DMS53 treated with DMSO at 0.1 percent for 48 hours (cell line): ENCODE data around the gene OCLN.
"Not testable (repeated sequence)": the region's sequence is repeated elsewhere in the genome, so short reads cannot be mapped to it uniquely, and the experiment has no call there.

Experiments used
- DNase-seq: peaks from one replicate; lab custom pipeline; 2025; ENCODE audit not compliant: unreplicated experiment; lab: John Stamatoyannopoulos, UW

Gene OCLN

GRCh38 chr5:69492391-69492922, at the start of gene OCLN:
OCLN (plus strand) TSS chr5:69492790; CDS start chr5:69504245, 11,455 bp downstream.
- peak; percentile 86 for DNase-seq

- DNase-seq, result peak; percentile 24
Observed at GRCh38 chr5:69444127-69444754, 48.3 kb upstream of the OCLN start.

GRCh38 chr5:69449511-69449910, 43.1 kb upstream of the OCLN start:
- no peak for DNase-seq

GRCh38 chr5:69450116-69450515, 42.5 kb upstream of the OCLN start:
- peak; percentile 5 for DNase-seq

- DNase-seq, result not testable (repeated sequence)
Observed at GRCh38 chr5:69450527-69450926, 42.1 kb upstream of the OCLN start.

- DNase-seq, result peak; percentile 88
Observed at GRCh38 chr5:69451941-69452647, 40.5 kb upstream of the OCLN start.

- not testable (repeated sequence) for DNase-seq
Observed at GRCh38 chr5:69453487-69453886, 39.1 kb upstream of the OCLN start.

GRCh38 chr5:69454460-69455249, 37.9 kb upstream of the OCLN start:
- DNase-seq, result peak; percentile 16

- DNase-seq, result not testable (repeated sequence)
Observed at GRCh38 chr5:69455428-69455988, 37.1 kb upstream of the OCLN start.

GRCh38 chr5:69462170-69462569, 30.4 kb upstream of the OCLN start:
- DNase-seq, result no peak

- DNase-seq, result not testable (repeated sequence)
Observed at GRCh38 chr5:69466375-69466774, 26.2 kb upstream of the OCLN start.

- no peak for DNase-seq
Observed at GRCh38 chr5:69467442-69468225, 25.0 kb upstream of the OCLN start.

GRCh38 chr5:69468631-69469030, 24.0 kb upstream of the OCLN start:
- no peak for DNase-seq

GRCh38 chr5:69471516-69471915, 21.1 kb upstream of the OCLN start:
- not testable (repeated sequence) for DNase-seq

- DNase-seq, result not testable (repeated sequence)
Observed at GRCh38 chr5:69472535-69473143, 20.0 kb upstream of the OCLN start.

- no peak for DNase-seq
Observed at GRCh38 chr5:69477170-69477569, 15.4 kb upstream of the OCLN start.

GRCh38 chr5:69478296-69478695, 14.3 kb upstream of the OCLN start:
- not testable (repeated sequence) for DNase-seq

- no peak for DNase-seq
Observed at GRCh38 chr5:69484891-69485290, 7.7 kb upstream of the OCLN start.

GRCh38 chr5:69485471-69485870, 7.1 kb upstream of the OCLN start:
- DNase-seq, result no peak

GRCh38 chr5:69489246-69489645, 3.3 kb upstream of the OCLN start:
- no peak for DNase-seq
